Uterus (tissue), 4 donors: Measurements from ENCODE around the gene MLLT10. TPM values are rescaled to one million over a fixed set of nuclear protein-coding genes. Genes with fewer than 3 reads are reported as not detected.

ENCODE experiments used
- DNase-seq, 2 donors: peaks; one replicate each; pipeline ENCODE4 v3.0.0-alpha.2; 2019 to 2020
- H3K27ac ChIP-seq, 2 donors: fragments of 200-600 bp; sonication (generic); 1 replicate in 1 of 2; 2 replicates in 1 of 2; pipeline ENCODE4 v1.5.1; 2016 to 2018
- H3K27me3 ChIP-seq, 2 donors: fragments of 200-600 bp; sonication (generic); one replicate each; pipeline ENCODE4 v1.5.1; 2018 to 2019; ENCODE audit warnings: control low read depth in 1 of 2
- H3K36me3 ChIP-seq, 2 donors: fragments of 200-600 bp; sonication (generic); one replicate each; pipeline ENCODE4 v1.5.1; 2019; ENCODE audit warnings: control low read depth in 1 of 2
- H3K4me1 ChIP-seq, 2 donors: fragments of 200-600 bp; sonication (generic); one replicate each; pipeline ENCODE4 v1.5.1; 2018 to 2019; ENCODE audit warnings: control low read depth in 1 of 2
- H3K4me3 ChIP-seq, 2 donors: fragments of 200-600 bp; sonication (generic); 1 replicate in 1 of 2; 2 replicates in 1 of 2; pipeline ENCODE4 v1.5.1; 2018 to 2019; ENCODE audit warnings: mild to moderate bottlenecking in 1 of 2
- H3K9me3 ChIP-seq, 2 donors: fragments of 200-600 bp; sonication (generic); one replicate each; pipeline ENCODE4 v1.5.1; 2019; ENCODE audit warnings: control low read depth in 1 of 2
- CTCF ChIP-seq, 4 experiments: fragments of 200-600 bp in 2 of 4; fragments of 450-650 bp in 2 of 4; sonication (generic) in 2 of 4; IDR thresholded peaks; one replicate each; pipeline ENCODE4 v1.5.1; 2016 to 2019; ENCODE audit warnings: antibody characterized with exemption in 4 of 4, mild to moderate bottlenecking in 2 of 4, moderate library complexity in 1 of 4
- POLR2A ChIP-seq, 2 donors: fragments of 450-650 bp; IDR thresholded peaks; one replicate each; pipeline ENCODE4 v1.6.1; 2016; ENCODE audit warnings: antibody characterized with exemption in 2 of 2, mild to moderate bottlenecking in 1 of 2, moderate library complexity in 1 of 2
- intact Hi-C: fragments of 100-400 bp; cut with DNase I; formaldehyde crosslinking; loops from one replicate; pipeline ENCODE4 v1.15.1; 2023; ENCODE audit warnings: low total_unique reads
- total RNA-seq, 4 donors: library from RNA; depleted of rRNA in 3 of 4; stranded (reverse); fragments of >200 nt in 3 of 4; gene quantifications; one replicate each; pipeline versions ENCODE4 v1.1.0 to v1.2.4, GENCODE V29; 2014 to 2023
- donor health status: DM: yes; HTN: yes; CAD: no.

The MLLT10 gene
- 10 to 100 TPM; 34.1 to 71.2 (median 59.8) TPM for total RNA-seq

- H3K4me1 ChIP-seq = peaks cover 0 to 5% of the 10 kb centered on the region in 2 donors
- H3K9me3 ChIP-seq = no peaks in the 10 kb centered on the region
- H3K36me3 ChIP-seq = no peaks in the 10 kb centered on the region
- peak; percentile 91 to 95 for DNase-seq
- peak within 1 kb of the TSS; percentile 97 for H3K27ac ChIP-seq
- peak in 3 of 4 experiments; percentile 3 to 45 (median 42) for TF ChIP-seq CTCF (IDR thresholded peaks at IDR 0.05)
- peak; percentile 34 to 85 for TF ChIP-seq POLR2A (IDR thresholded peaks at IDR 0.05)
- no peaks in the 10 kb centered on the region for H3K27me3 ChIP-seq
- peak within 1 kb of the TSS; percentile 92 to 96 for H3K4me3 ChIP-seq
- intact Hi-C loops = no loop called here
Measured at GRCh38 chr10:21533467-21534279, at the start of gene MLLT10. Gene MLLT10 (plus strand): TSS chr10:21534232. CDS start chr10:21534645, 413 bp downstream.

- TF ChIP-seq CTCF (IDR thresholded peaks at IDR 0.05) (no peak), POLR2A (IDR thresholded peaks at IDR 0.05) (no peak)
- Histone ChIP-seq H3K36me3 (no peaks in the 10 kb centered on the region), H3K27ac (no peak overlapping the region), H3K4me1 (no peaks in the 10 kb centered on the region), H3K4me3 (no peak overlapping the region), H3K9me3 (no peaks in the 10 kb centered on the region), H3K27me3 (no peaks in the 10 kb centered on the region)
- no peak for DNase-seq
- intact Hi-C loops = no loop called here
Measured at GRCh38 chr10:21487416-21488180, 46.4 kb upstream of the MLLT10 start.

- H3K27ac ChIP-seq = no peak overlapping the region
- H3K9me3 ChIP-seq = no peaks in the 10 kb centered on the region
- no peaks in the 10 kb centered on the region for H3K27me3 ChIP-seq
- intact Hi-C loops = no loop called here
- no peak for TF ChIP-seq CTCF (IDR thresholded peaks at IDR 0.05)
- no peak for TF ChIP-seq POLR2A (IDR thresholded peaks at IDR 0.05)
- DNase-seq = no peak
- no peak overlapping the region for H3K4me3 ChIP-seq
- no peaks in the 10 kb centered on the region for H3K4me1 ChIP-seq
- H3K36me3 ChIP-seq = no peaks in the 10 kb centered on the region
Measured at GRCh38 chr10:21488246-21488956, 45.6 kb upstream of the MLLT10 start.

GRCh38 chr10:21488957-21489446 is 45.0 kb upstream of the MLLT10 start:
- Histone ChIP-seq H3K36me3 (no peaks in the 10 kb centered on the region), H3K9me3 (no peaks in the 10 kb centered on the region), H3K27me3 (no peaks in the 10 kb centered on the region), H3K4me3 (no peak overlapping the region), H3K27ac (no peak overlapping the region), H3K4me1 (no peaks in the 10 kb centered on the region)
- intact Hi-C loops = no loop called here
- no peak for DNase-seq
- no peak for TF ChIP-seq CTCF (IDR thresholded peaks at IDR 0.05)
- TF ChIP-seq POLR2A (IDR thresholded peaks at IDR 0.05) = no peak
